LNCaP clone FGC (cell line): ENCODE results near the gene BABAM2.

Experiments used
- DNase-seq: peaks from one replicate; pipeline ENCODE4 v3.0.0-alpha.2; 2011; ENCODE audit warnings: low read depth
- H3K4me3 ChIP-seq: 2 replicates; pipeline ENCODE4 v1.5.1; 2011; ENCODE audit warnings: mild to moderate bottlenecking, low read depth, low read length, control low read depth
- CTCF ChIP-seq: IDR thresholded peaks from 2 replicates; pipeline ENCODE4 v1.5.1; 2012; ENCODE audit warnings: mild to moderate bottlenecking; ENCODE audit not compliant: control insufficient read depth, insufficient read depth; ENCODE audit errors: extremely low read depth

BABAM2 gene

GRCh38 chr2:28185891-28186290 lies 295.4 kb downstream of the BABAM2 start:
- H3K4me3 ChIP-seq, result no peak overlapping the region
- TF ChIP-seq CTCF, result no peak
- no peak for DNase-seq

GRCh38 chr2:28187186-28187585 lies 296.7 kb downstream of the BABAM2 start:
- no peak overlapping the region for H3K4me3 ChIP-seq
- DNase-seq, result no peak
- TF ChIP-seq CTCF, result no peak

- no peak for DNase-seq
- H3K4me3 ChIP-seq, result no peak overlapping the region
- TF ChIP-seq CTCF, result no peak
Measured at GRCh38 chr2:28188436-28188835, 297.9 kb downstream of the BABAM2 start.

- no peak overlapping the region for H3K4me3 ChIP-seq
- DNase-seq, result no peak
- TF ChIP-seq CTCF, result no peak
Measured at GRCh38 chr2:28193630-28194403, 303.3 kb downstream of the BABAM2 start.

- DNase-seq, result no peak
- no peak for TF ChIP-seq CTCF
- no peak overlapping the region for H3K4me3 ChIP-seq
Measured at GRCh38 chr2:28199995-28200679, 309.6 kb downstream of the BABAM2 start.

- DNase-seq, result no peak
- no peak for TF ChIP-seq CTCF
- H3K4me3 ChIP-seq, result no peak overlapping the region
Measured at GRCh38 chr2:28201671-28202180, 311.2 kb downstream of the BABAM2 start.
